Nephron progenitor cell (in vitro differentiated cells): Measurements from ENCODE around the gene CD4.
A peak's percentile ranks its signal among the peaks of the same experiment; 100 is the strongest.

Source experiments
- DNase-seq: peaks from one replicate; pipeline ENCODE4 v3.0.0; 2021
- H3K27ac Mint-ChIP-seq: 2 replicates; pipeline ENCODE4 v1.8.0; 2021; ENCODE audit warnings: mild to moderate bottlenecking, moderate library complexity, mixed read lengths
- H3K27me3 Mint-ChIP-seq: 2 replicates; pipeline ENCODE4 v1.8.0; 2021; ENCODE audit warnings: mild to moderate bottlenecking, low read depth, mixed read lengths; ENCODE audit not compliant: poor library complexity
- H3K36me3 Mint-ChIP-seq: 2 replicates; pipeline ENCODE4 v1.8.0; 2021; ENCODE audit warnings: low read depth, mixed read lengths
- H3K4me1 Mint-ChIP-seq: 2 replicates; pipeline ENCODE4 v1.8.0; 2021; ENCODE audit warnings: mixed read lengths
- H3K4me3 Mint-ChIP-seq: 2 replicates; pipeline ENCODE4 v1.8.0; 2021; ENCODE audit warnings: mild to moderate bottlenecking, moderate library complexity, mixed read lengths
- H3K9me3 Mint-ChIP-seq: 2 replicates; pipeline ENCODE4 v1.8.0; 2021; ENCODE audit warnings: mild to moderate bottlenecking, moderate library complexity, mixed read lengths
- CTCF ChIP-seq: fragments of 200-600 bp; sonication (generic); IDR thresholded peaks from 2 replicates; pipeline ENCODE4 v1.5.0; 2021; ENCODE audit warnings: antibody characterized with exemption

Gene CD4

GRCh38 chr12:6838854-6839253 is 49.5 kb downstream of the CD4 start:
- Mint-ChIP-seq H3K4me3 (no peak overlapping the region), H3K36me3 (peaks cover 42% of the 10 kb centered on the region), H3K27ac (peak overlapping the region; percentile 71), H3K27me3 (peaks cover 5% of the 10 kb centered on the region), H3K9me3 (no peaks in the 10 kb centered on the region), H3K4me1 (peaks cover 13% of the 10 kb centered on the region)
- DNase-seq: no peak
- no peak for TF ChIP-seq CTCF

GRCh38 chr12:6839482-6840201 is 50.3 kb downstream of the CD4 start:
- H3K27me3 Mint-ChIP-seq: peaks cover 5% of the 10 kb centered on the region
- TF ChIP-seq CTCF: no peak
- no peak overlapping the region for H3K4me3 Mint-ChIP-seq
- H3K27ac Mint-ChIP-seq: no peak overlapping the region
- no peaks in the 10 kb centered on the region for H3K9me3 Mint-ChIP-seq
- DNase-seq: no peak
- H3K4me1 Mint-ChIP-seq: peaks cover 13% of the 10 kb centered on the region
- peaks cover 40% of the 10 kb centered on the region for H3K36me3 Mint-ChIP-seq

DNA sequence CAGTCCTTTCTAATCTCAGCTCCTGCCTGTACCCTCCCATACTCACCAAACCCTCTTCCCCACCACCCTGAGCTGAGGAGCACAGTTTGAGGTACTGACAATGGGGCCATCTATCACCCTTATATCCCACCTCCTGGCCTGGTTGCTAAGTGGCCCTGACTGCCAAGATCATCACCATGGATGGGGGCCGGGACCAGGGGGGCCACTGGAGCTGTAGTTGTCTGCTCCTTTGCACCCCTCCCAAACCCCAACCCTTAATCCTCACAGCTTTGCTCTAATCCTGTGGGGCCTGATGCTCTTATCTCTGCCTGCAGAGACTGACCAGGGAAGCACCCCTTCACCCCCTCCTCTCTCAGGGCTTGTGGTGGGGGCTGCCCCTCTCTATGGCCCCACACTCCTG is 51.0 kb downstream of the CD4 start:
- Mint-ChIP-seq H3K4me3 (no peak overlapping the region), H3K36me3 (peaks cover 40% of the 10 kb centered on the region), H3K27me3 (peaks cover 5% of the 10 kb centered on the region), H3K27ac (no peak overlapping the region), H3K4me1 (peaks cover 13% of the 10 kb centered on the region), H3K9me3 (no peaks in the 10 kb centered on the region)
- TF ChIP-seq CTCF: no peak
- no peak for DNase-seq

- peaks cover 13% of the 10 kb centered on the region for H3K4me1 Mint-ChIP-seq
- no peak for DNase-seq
- peaks cover 37% of the 10 kb centered on the region for H3K36me3 Mint-ChIP-seq
- H3K9me3 Mint-ChIP-seq: no peaks in the 10 kb centered on the region
- H3K4me3 Mint-ChIP-seq: no peak within 1 kb of the TSS
- TF ChIP-seq CTCF: no peak
- H3K27ac Mint-ChIP-seq: peak within 1 kb of the TSS; percentile 45
- peaks cover 4% of the 10 kb centered on the region for H3K27me3 Mint-ChIP-seq
These were observed 51.6 kb downstream of the CD4 start, which contains the start of gene GNB3 for GRCh38 chr12:6840761-6841515. GNB3 (plus strand) TSS chr12:6840925; CDS start chr12:6841288, 363 bp downstream.

DNA sequence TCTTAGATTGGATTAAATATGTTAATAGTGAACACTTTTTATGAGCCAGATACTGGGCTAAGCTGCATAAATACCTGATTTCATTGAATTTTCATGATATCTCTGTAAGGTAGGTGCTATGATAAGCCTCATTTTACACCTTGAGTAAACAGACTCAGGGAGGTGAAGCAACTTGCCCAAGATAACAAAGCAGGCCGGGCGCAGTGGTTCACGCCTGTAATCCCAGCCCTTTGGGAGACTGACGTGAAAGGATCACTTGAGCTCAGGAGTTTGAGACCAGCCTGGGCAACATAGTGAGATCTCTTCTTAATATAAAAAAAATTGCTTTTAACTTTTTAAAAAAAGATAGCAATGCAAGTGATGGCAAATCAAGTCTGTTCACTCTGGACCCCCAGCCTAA is 52.7 kb downstream of the CD4 start:
- H3K27ac Mint-ChIP-seq: no peak overlapping the region
- DNase-seq: no peak
- no peaks in the 10 kb centered on the region for H3K9me3 Mint-ChIP-seq
- peaks cover 13% of the 10 kb centered on the region for H3K4me1 Mint-ChIP-seq
- H3K36me3 Mint-ChIP-seq: peaks cover 38% of the 10 kb centered on the region
- no peaks in the 10 kb centered on the region for H3K27me3 Mint-ChIP-seq
- H3K4me3 Mint-ChIP-seq: no peak overlapping the region
- TF ChIP-seq CTCF: no peak
